Liver (tissue), 9 donors: ENCODE results near the gene SYCP1. TPM values are rescaled to one million over a fixed set of nuclear protein-coding genes. Genes with fewer than 3 reads are reported as not detected.

Experiments used
- DNase-seq: peaks from one replicate; pipeline ENCODE4 v3.0.0-alpha.2; 2017; ENCODE audit warnings: low spot score
- H3K27ac ChIP-seq, 2 donors: one replicate each; pipeline ENCODE4 v1.7.0; 2013; ENCODE audit warnings: inconsistent platforms in 2 of 2, low read length in 2 of 2, control low read depth in 1 of 2, low read depth in 1 of 2, mild to moderate bottlenecking in 1 of 2
- H3K27me3 ChIP-seq, 4 donors: one replicate each; pipeline versions ENCODE4 v1.6.1 to v1.7.0; 2013; ENCODE audit warnings: low read length in 3 of 4, inconsistent platforms in 1 of 4, mild to moderate bottlenecking in 1 of 4, moderate library complexity in 1 of 4; ENCODE audit not compliant: control insufficient read depth in 4 of 4, insufficient read depth in 4 of 4
- H3K36me3 ChIP-seq, 4 donors: one replicate each; pipeline versions ENCODE4 v1.6.1 to v1.7.0; 2013; ENCODE audit warnings: low read length in 3 of 4, mild to moderate bottlenecking in 3 of 4, low read depth in 1 of 4, moderate library complexity in 1 of 4; ENCODE audit not compliant: control insufficient read depth in 4 of 4, insufficient read depth in 3 of 4
- H3K4me1 ChIP-seq, 4 donors: one replicate each; pipeline versions ENCODE4 v1.6.1 to v1.7.0; 2013; ENCODE audit warnings: low read length in 3 of 4, mild to moderate bottlenecking in 3 of 4, moderate library complexity in 1 of 4; ENCODE audit not compliant: control insufficient read depth in 4 of 4, insufficient read depth in 4 of 4
- H3K4me3 ChIP-seq, 3 donors: one replicate each; pipeline versions ENCODE4 v1.6.1 to v1.7.0; 2013; ENCODE audit warnings: low read length in 3 of 3, control low read depth in 1 of 3, low read depth in 1 of 3, mild to moderate bottlenecking in 1 of 3
- H3K9ac ChIP-seq, 2 donors: one replicate each; pipeline ENCODE4 v1.7.0; 2013; ENCODE audit warnings: low read length in 2 of 2, mild to moderate bottlenecking in 2 of 2, moderate library complexity in 2 of 2, control low read depth in 1 of 2, low read depth in 1 of 2
- H3K9me3 ChIP-seq, 4 donors: one replicate each; pipeline versions ENCODE4 v1.6.1 to v1.7.0; 2013; ENCODE audit warnings: low read length in 3 of 4; ENCODE audit not compliant: control insufficient read depth in 4 of 4
- EGR1 ChIP-seq, 2 donors: IDR thresholded peaks; 2 replicates each; pipeline ENCODE4 v1.6.1; 2016 to 2018; ENCODE audit warnings: antibody characterized with exemption in 2 of 2, low read depth in 2 of 2
- FOXA1 ChIP-seq: IDR thresholded peaks from 2 replicates; pipeline ENCODE4 v1.6.1; 2016; ENCODE audit warnings: antibody characterized with exemption
- FOXA2 ChIP-seq: IDR thresholded peaks from 2 replicates; pipeline ENCODE4 v1.6.1; 2016; ENCODE audit warnings: antibody characterized with exemption
- GABPA ChIP-seq, 2 donors: IDR thresholded peaks in 1 of 2; conservative IDR thresholded peaks in 1 of 2; 2 replicates each; pipeline ENCODE4 v1.6.1; 2016; ENCODE audit warnings: antibody characterized with exemption in 2 of 2, mild to moderate bottlenecking in 1 of 2, moderate library complexity in 1 of 2
- HNF4A ChIP-seq, 2 donors: conservative IDR thresholded peaks; 2 replicates each; pipeline ENCODE4 v1.6.1; 2016; ENCODE audit warnings: antibody characterized with exemption in 2 of 2, mild to moderate bottlenecking in 2 of 2
- HNF4G ChIP-seq: IDR thresholded peaks from 2 replicates; pipeline ENCODE4 v1.6.1; 2016; ENCODE audit warnings: antibody characterized with exemption
- JUND ChIP-seq, 2 donors: IDR thresholded peaks; 2 replicates each; pipeline ENCODE4 v1.6.1; 2016; ENCODE audit warnings: antibody characterized with exemption in 2 of 2
- NR2F2 ChIP-seq: IDR thresholded peaks from 2 replicates; pipeline ENCODE4 v1.6.1; 2016; ENCODE audit warnings: antibody characterized with exemption
- RAD21 ChIP-seq, 2 donors: IDR thresholded peaks; 2 replicates each; pipeline ENCODE4 v1.6.1; 2016; ENCODE audit warnings: antibody characterized with exemption in 2 of 2, mild to moderate bottlenecking in 2 of 2
- RXRA ChIP-seq, 2 donors: IDR thresholded peaks; 2 replicates each; pipeline ENCODE4 v1.6.1; 2017 to 2018; ENCODE audit warnings: antibody characterized with exemption in 2 of 2, mild to moderate bottlenecking in 1 of 2
- SP1 ChIP-seq: IDR thresholded peaks from 2 replicates; pipeline ENCODE4 v1.6.1; 2018; ENCODE audit warnings: antibody characterized with exemption, mild to moderate bottlenecking
- TAF1 ChIP-seq: conservative IDR thresholded peaks from 2 replicates; pipeline ENCODE4 v1.6.1; 2016; ENCODE audit warnings: antibody characterized with exemption, mild to moderate bottlenecking
- YY1 ChIP-seq: IDR thresholded peaks from 2 replicates; pipeline ENCODE4 v1.6.1; 2016; ENCODE audit warnings: antibody characterized with exemption, mild to moderate bottlenecking
- polyA plus RNA-seq, 2 donors: library from polyadenylated mRNA; stranded (reverse) in 1 of 2; unstranded in 1 of 2; fragments of 200-250 nt in 1 of 2; fragments of >200 nt in 1 of 2; fragmentation: Nextera tagmentation in 1 of 2; extraction: Ambion mirVana in 1 of 2; gene quantifications; one replicate each; pipeline versions ENCODE4 v1.2.1 to v1.2.3, GENCODE V29; 2013 to 2015
- total RNA-seq, 2 donors: library from RNA; depleted of rRNA; stranded (reverse); fragments of >200 nt; gene quantifications; one replicate each; pipeline ENCODE4 v1.2.3, GENCODE V29; 2014
- TF ChIP-seq, protein P1 (sequence below): fragments of 150-350 bp; IDR thresholded peaks from 2 replicates; pipeline ENCODE4 v1.5.1; 2017; ENCODE audit warnings: improper control_type of control experiment, low read depth, low read length; ENCODE audit not compliant: missing input control
- TF ChIP-seq, protein P2 (sequence below): IDR thresholded peaks from 2 replicates; pipeline ENCODE4 v1.6.1; 2016; ENCODE audit warnings: antibody characterized with exemption
- TF ChIP-seq, protein P3 (sequence below): IDR thresholded peaks from 2 replicates; pipeline ENCODE4 v1.6.1; 2016; ENCODE audit warnings: antibody characterized with exemption
- TF ChIP-seq, protein P4 (sequence below): IDR thresholded peaks from 2 replicates; pipeline ENCODE4 v1.6.1; 2016; ENCODE audit warnings: antibody characterized with exemption, mild to moderate bottlenecking
- TF ChIP-seq, protein P5 (sequence below): IDR thresholded peaks from 2 replicates; pipeline ENCODE4 v1.6.1; 2016; ENCODE audit warnings: antibody characterized with exemption
- donor health status: healthy.
- donor health status: healthy.
- donor health status: healthy.
- donor health status: healthy.
- donor health status: healthy.

Gene SYCP1
- total and polyA plus RNA-seq, 4 donors = 0.89 TPM; not detected in 3

DNA sequence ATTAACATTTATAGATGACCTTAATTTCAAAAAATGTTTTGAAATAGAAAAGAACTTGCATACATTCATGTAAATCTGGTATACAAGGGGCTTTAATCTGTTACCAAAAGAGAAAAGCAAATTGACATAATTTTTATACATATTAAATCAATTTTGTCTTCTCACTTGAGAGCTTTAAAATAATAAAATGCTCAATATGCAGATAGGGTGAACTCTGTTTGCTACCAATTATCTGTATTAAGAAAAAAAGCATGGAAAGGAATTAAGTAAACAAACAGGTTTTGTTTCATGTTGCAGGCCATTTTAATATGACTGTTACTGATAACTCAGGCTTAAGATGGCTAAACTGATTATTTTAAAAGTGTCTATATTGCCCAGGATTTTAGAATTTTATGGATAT, 168.9 kb downstream of the SYCP1 start:
- H3K4me3 ChIP-seq = no peak overlapping the region
- peaks cover 0 to 3% (median 0%) of the 10 kb centered on the region in 4 donors for H3K27me3 ChIP-seq
- DNase-seq = no peak
- H3K9me3 ChIP-seq = no peaks in the 10 kb centered on the region
- H3K4me1 ChIP-seq = no peaks in the 10 kb centered on the region
- H3K9ac ChIP-seq = no peak overlapping the region
- no peak for TF ChIP-seq HNF4A (conservative IDR thresholded peaks at IDR 0.05)
- no peak for TF ChIP-seq JUND (IDR thresholded peaks at IDR 0.05)
- TF ChIP-seq, protein P1, sequence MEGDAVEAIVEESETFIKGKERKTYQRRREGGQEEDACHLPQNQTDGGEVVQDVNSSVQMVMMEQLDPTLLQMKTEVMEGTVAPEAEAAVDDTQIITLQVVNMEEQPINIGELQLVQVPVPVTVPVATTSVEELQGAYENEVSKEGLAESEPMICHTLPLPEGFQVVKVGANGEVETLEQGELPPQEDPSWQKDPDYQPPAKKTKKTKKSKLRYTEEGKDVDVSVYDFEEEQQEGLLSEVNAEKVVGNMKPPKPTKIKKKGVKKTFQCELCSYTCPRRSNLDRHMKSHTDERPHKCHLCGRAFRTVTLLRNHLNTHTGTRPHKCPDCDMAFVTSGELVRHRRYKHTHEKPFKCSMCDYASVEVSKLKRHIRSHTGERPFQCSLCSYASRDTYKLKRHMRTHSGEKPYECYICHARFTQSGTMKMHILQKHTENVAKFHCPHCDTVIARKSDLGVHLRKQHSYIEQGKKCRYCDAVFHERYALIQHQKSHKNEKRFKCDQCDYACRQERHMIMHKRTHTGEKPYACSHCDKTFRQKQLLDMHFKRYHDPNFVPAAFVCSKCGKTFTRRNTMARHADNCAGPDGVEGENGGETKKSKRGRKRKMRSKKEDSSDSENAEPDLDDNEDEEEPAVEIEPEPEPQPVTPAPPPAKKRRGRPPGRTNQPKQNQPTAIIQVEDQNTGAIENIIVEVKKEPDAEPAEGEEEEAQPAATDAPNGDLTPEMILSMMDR = no peak
- TF ChIP-seq, protein P2, sequence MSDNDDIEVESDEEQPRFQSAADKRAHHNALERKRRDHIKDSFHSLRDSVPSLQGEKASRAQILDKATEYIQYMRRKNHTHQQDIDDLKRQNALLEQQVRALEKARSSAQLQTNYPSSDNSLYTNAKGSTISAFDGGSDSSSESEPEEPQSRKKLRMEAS = no peak
- no peaks in the 10 kb centered on the region for H3K36me3 ChIP-seq
- H3K27ac ChIP-seq = no peak overlapping the region

DNA sequence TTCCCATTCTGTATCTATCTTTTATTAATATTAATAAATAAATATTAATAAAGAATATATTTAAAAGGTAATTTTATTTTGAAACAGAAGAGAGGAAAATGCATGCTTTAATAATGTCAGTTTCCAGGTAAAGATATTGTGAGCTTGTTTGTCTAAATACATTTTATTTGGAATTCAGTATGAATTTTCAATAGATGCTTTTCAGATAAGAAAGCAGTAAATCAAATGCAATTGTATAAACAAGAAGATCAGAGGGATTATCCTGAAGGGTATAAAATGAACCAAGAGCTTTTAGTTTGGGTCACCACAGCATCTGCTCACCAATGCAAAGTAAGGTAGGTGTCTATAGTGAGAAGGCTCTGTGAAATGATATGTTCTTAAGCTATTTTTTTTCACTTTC, 174.9 kb downstream of the SYCP1 start, which contains the start of gene TSHB:
Gene TSHB, plus strand, starts transcription at position 301 of the 400 bp plus-strand sequence. CDS start 3,537 bp downstream, outside the sequence.
- no peak for DNase-seq
- Histone ChIP-seq H3K27ac (no peak within 1 kb of the TSS), H3K27me3 (no peaks in the 10 kb centered on the region), H3K9ac (no peak within 1 kb of the TSS), H3K4me3 (no peak within 1 kb of the TSS), H3K36me3 (no peaks in the 10 kb centered on the region), H3K9me3 (no peaks in the 10 kb centered on the region), H3K4me1 (no peaks in the 10 kb centered on the region)
- no peak for TF ChIP-seq FOXA1
- TF ChIP-seq, protein P2 = no peak
- TF ChIP-seq, protein P3, sequence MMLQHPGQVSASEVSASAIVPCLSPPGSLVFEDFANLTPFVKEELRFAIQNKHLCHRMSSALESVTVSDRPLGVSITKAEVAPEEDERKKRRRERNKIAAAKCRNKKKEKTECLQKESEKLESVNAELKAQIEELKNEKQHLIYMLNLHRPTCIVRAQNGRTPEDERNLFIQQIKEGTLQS = no peak
- no peak for TF ChIP-seq NR2F2
- TF ChIP-seq JUND (IDR thresholded peaks at IDR 0.05) = no peak
- no peak for TF ChIP-seq RAD21 (IDR thresholded peaks at IDR 0.05)
- no peak for TF ChIP-seq HNF4A (conservative IDR thresholded peaks at IDR 0.05)
- no peak for TF ChIP-seq YY1
- TF ChIP-seq FOXA2 = no peak
- no peak for TF ChIP-seq RXRA (IDR thresholded peaks at IDR 0.05)
- TF ChIP-seq, protein P4, sequence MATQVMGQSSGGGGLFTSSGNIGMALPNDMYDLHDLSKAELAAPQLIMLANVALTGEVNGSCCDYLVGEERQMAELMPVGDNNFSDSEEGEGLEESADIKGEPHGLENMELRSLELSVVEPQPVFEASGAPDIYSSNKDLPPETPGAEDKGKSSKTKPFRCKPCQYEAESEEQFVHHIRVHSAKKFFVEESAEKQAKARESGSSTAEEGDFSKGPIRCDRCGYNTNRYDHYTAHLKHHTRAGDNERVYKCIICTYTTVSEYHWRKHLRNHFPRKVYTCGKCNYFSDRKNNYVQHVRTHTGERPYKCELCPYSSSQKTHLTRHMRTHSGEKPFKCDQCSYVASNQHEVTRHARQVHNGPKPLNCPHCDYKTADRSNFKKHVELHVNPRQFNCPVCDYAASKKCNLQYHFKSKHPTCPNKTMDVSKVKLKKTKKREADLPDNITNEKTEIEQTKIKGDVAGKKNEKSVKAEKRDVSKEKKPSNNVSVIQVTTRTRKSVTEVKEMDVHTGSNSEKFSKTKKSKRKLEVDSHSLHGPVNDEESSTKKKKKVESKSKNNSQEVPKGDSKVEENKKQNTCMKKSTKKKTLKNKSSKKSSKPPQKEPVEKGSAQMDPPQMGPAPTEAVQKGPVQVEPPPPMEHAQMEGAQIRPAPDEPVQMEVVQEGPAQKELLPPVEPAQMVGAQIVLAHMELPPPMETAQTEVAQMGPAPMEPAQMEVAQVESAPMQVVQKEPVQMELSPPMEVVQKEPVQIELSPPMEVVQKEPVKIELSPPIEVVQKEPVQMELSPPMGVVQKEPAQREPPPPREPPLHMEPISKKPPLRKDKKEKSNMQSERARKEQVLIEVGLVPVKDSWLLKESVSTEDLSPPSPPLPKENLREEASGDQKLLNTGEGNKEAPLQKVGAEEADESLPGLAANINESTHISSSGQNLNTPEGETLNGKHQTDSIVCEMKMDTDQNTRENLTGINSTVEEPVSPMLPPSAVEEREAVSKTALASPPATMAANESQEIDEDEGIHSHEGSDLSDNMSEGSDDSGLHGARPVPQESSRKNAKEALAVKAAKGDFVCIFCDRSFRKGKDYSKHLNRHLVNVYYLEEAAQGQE = no peak
- TF ChIP-seq, protein P1 = no peak
- no peak for TF ChIP-seq SP1
- no peak for TF ChIP-seq GABPA (IDR thresholded peaks at IDR 0.05 in 1 of 2, conservative IDR thresholded peaks at IDR 0.05 in 1 of 2)
- no peak for TF ChIP-seq TAF1
- TF ChIP-seq EGR1 (IDR thresholded peaks at IDR 0.05; ENCODE audit: low read depth in 2 of 2) = no peak
- TF ChIP-seq, protein P5, sequence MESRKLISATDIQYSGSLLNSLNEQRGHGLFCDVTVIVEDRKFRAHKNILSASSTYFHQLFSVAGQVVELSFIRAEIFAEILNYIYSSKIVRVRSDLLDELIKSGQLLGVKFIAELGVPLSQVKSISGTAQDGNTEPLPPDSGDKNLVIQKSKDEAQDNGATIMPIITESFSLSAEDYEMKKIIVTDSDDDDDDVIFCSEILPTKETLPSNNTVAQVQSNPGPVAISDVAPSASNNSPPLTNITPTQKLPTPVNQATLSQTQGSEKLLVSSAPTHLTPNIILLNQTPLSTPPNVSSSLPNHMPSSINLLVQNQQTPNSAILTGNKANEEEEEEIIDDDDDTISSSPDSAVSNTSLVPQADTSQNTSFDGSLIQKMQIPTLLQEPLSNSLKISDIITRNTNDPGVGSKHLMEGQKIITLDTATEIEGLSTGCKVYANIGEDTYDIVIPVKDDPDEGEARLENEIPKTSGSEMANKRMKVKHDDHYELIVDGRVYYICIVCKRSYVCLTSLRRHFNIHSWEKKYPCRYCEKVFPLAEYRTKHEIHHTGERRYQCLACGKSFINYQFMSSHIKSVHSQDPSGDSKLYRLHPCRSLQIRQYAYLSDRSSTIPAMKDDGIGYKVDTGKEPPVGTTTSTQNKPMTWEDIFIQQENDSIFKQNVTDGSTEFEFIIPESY = no peak
- TF ChIP-seq HNF4G = no peak
